Endothelial cell of umbilical vein (primary cell): ENCODE measurements around the gene ZDHHC22. TPM values are rescaled to one million over a fixed set of nuclear protein-coding genes. Genes with fewer than 3 reads are reported as not detected.

Experiments used
- BruUV-seq: library from RNA; stranded (reverse); fragments of 400-500 nt; replicated peaks from 2 replicates; lab custom pipeline; 2021; lab: Mats Ljungman, UMichigan
- CTCF ChIA-PET: fragments of 300-600, 350-600 bp; sonication (Branson Sonifier 250); formaldehyde crosslinking; loops from one replicate; lab custom pipeline; 2021; ENCODE audit warnings: antibody characterized with exemption, inconsistent platforms; lab: Charles Lee
- POLR2A ChIA-PET: fragments of 300-600, 350-600 bp; sonication (Branson Sonifier 250); formaldehyde crosslinking; loops from one replicate; lab custom pipeline; 2021; ENCODE audit warnings: antibody characterized with exemption, inconsistent platforms; lab: Charles Lee
- DNase-seq: peaks from one replicate; pipeline ENCODE4 v3.0.0-alpha.2; 2011; ENCODE audit warnings: low read depth, low spot score
- FAIRE-seq: peaks from 2 replicates; lab custom pipeline; 2011; peaks lifted over from hg19 to GRCh38; lab: Jason Lieb, UNC
- H2AFZ ChIP-seq: 2 replicates; pipeline ENCODE4 v1.6.0; 2012; ENCODE audit warnings: low read depth, low read length, control low read depth, inconsistent platforms
- H3K27ac ChIP-seq: 2 replicates; pipeline ENCODE4 v1.5.1; 2011; ENCODE audit warnings: low read depth, mild to moderate bottlenecking, control low read depth, low read length, moderate library complexity; ENCODE audit not compliant: insufficient read depth
- H3K27me3 ChIP-seq, 2 experiments: 2 replicates each; pipeline versions ENCODE4 v1.6.0 to v1.6.1; 2011; ENCODE audit warnings: low read length in 2 of 2, mixed read lengths in 1 of 2; ENCODE audit not compliant: control insufficient read depth in 2 of 2, insufficient read depth in 2 of 2
- H3K36me3 ChIP-seq, 2 experiments: 2 replicates in 1 of 2; 3 replicates in 1 of 2; pipeline ENCODE4 v1.5.1; 2011; ENCODE audit warnings: low read length in 2 of 2, mild to moderate bottlenecking in 1 of 2, moderate library complexity in 1 of 2; ENCODE audit not compliant: control insufficient read depth in 2 of 2, insufficient read depth in 2 of 2; ENCODE audit errors: extremely low read depth in 1 of 2
- H3K4me1 ChIP-seq: 3 replicates; pipeline ENCODE4 v1.5.1; 2011; ENCODE audit warnings: mild to moderate bottlenecking, low read length; ENCODE audit not compliant: control insufficient read depth, insufficient read depth; ENCODE audit errors: extremely low read depth
- H3K4me2 ChIP-seq: 2 replicates; pipeline ENCODE4 v1.6.1; 2011; ENCODE audit warnings: low read length, control low read depth, mixed read lengths; ENCODE audit not compliant: insufficient read depth
- H3K4me3 ChIP-seq, 3 experiments: fragments of 200-600 bp in 1 of 3; sonication (generic), shearing (Covaris generic) in 1 of 3; replicated peaks in 1 of 3; 2 replicates each; pipeline ENCODE4 v1.5.1; 2011 to 2016; ENCODE audit warnings: control low read depth in 3 of 3, low read length in 3 of 3, mild to moderate bottlenecking in 2 of 3, inconsistent platforms in 1 of 3, low read depth in 1 of 3, moderate library complexity in 1 of 3; ENCODE audit not compliant: insufficient read depth in 1 of 3
- H3K79me2 ChIP-seq: 2 replicates; pipeline ENCODE4 v1.6.0; 2012; ENCODE audit warnings: low read length, inconsistent platforms; ENCODE audit not compliant: control insufficient read depth, insufficient read depth
- H3K9ac ChIP-seq: replicated peaks from 2 replicates; pipeline ENCODE3; 2011; ENCODE audit warnings: low read length, control low read depth; ENCODE audit not compliant: insufficient read depth; ENCODE audit errors: extremely low read depth
- H3K9me1 ChIP-seq: replicated peaks from 3 replicates; pipeline ENCODE4 v1.6.0; 2011; ENCODE audit warnings: mild to moderate bottlenecking, low read length; ENCODE audit not compliant: control insufficient read depth, insufficient read depth; ENCODE audit errors: extremely low read depth
- H3K9me3 ChIP-seq: replicated peaks from 2 replicates; pipeline ENCODE4 v1.5.1; 2012; ENCODE audit warnings: low read length, inconsistent platforms; ENCODE audit not compliant: control insufficient read depth, insufficient read depth
- H4K20me1 ChIP-seq: replicated peaks from 2 replicates; pipeline ENCODE3; 2011; ENCODE audit warnings: mild to moderate bottlenecking, low read length; ENCODE audit not compliant: control insufficient read depth, insufficient read depth; ENCODE audit errors: extremely low read depth
- CTCF ChIP-seq, 2 donors: IDR thresholded peaks; 1 replicate in 1 of 2; 2 replicates in 1 of 2; pipeline ENCODE4 v1.5.1; 2011; ENCODE audit warnings: low read length in 2 of 2, mild to moderate bottlenecking in 2 of 2, moderate library complexity in 2 of 2, control low read depth in 1 of 2, inconsistent platforms in 1 of 2, low read depth in 1 of 2; ENCODE audit not compliant: insufficient read depth in 1 of 2; ENCODE audit errors: extremely low read depth in 1 of 2
- EZH2 ChIP-seq: IDR thresholded peaks from 2 replicates; pipeline ENCODE4 v1.6.1; 2012; ENCODE audit warnings: borderline replicate concordance, low read depth, mild to moderate bottlenecking, moderate library complexity, low read length, inconsistent platforms; ENCODE audit not compliant: severe bottlenecking
- FOS ChIP-seq: IDR thresholded peaks from 2 replicates; pipeline ENCODE4 v1.6.1; 2011; ENCODE audit warnings: mild to moderate bottlenecking, low read length, moderate library complexity, borderline replicate concordance; ENCODE audit not compliant: insufficient read depth
- GATA2 ChIP-seq: IDR thresholded peaks from 2 replicates; pipeline ENCODE4 v1.7.0; 2011; ENCODE audit warnings: low read depth, mild to moderate bottlenecking, moderate library complexity, mixed read lengths, low read length; ENCODE audit not compliant: insufficient read length, insufficient read depth
- JUN ChIP-seq: IDR thresholded peaks from 2 replicates; pipeline ENCODE4 v1.6.1; 2011; ENCODE audit warnings: borderline replicate concordance, low read depth; ENCODE audit not compliant: insufficient read length, insufficient read depth
- MAX ChIP-seq: IDR thresholded peaks from 2 replicates; pipeline ENCODE4 v1.6.1; 2011; ENCODE audit not compliant: insufficient read depth, insufficient read length
- MYC ChIP-seq: IDR thresholded peaks from one replicate; pipeline ENCODE4 v1.6.1; 2011; ENCODE audit warnings: mild to moderate bottlenecking, low read depth, low read length
- POLR2A ChIP-seq: IDR thresholded peaks from 2 replicates; pipeline ENCODE4 v1.6.1; 2012; ENCODE audit warnings: low read depth, mild to moderate bottlenecking, control low read depth, low read length
- POLR2AphosphoS5 ChIP-seq: IDR thresholded peaks from 2 replicates; pipeline ENCODE4 v1.6.1; 2012; ENCODE audit warnings: low read depth, mild to moderate bottlenecking, control low read depth, low read length, moderate library complexity; ENCODE audit not compliant: insufficient read depth
- dilution Hi-C: fragments of 300-500 bp; cut with MboI; formaldehyde crosslinking; loops from one replicate; pipeline ENCODE4 v1.15.0; 2019; ENCODE audit warnings: low sequenced_read_pairs; ENCODE audit not compliant: extremely low pct_ligation_motif_present
- intact Hi-C: fragments of 100-400 bp; cut with micrococcal nuclease; formaldehyde crosslinking; loops from one replicate; pipeline ENCODE4 v1.10.0; 2022
- polyA plus RNA-seq, 4 experiments: library from polyadenylated mRNA; depleted of rRNA in 3 of 4; stranded (reverse) in 3 of 4; unstranded in 1 of 4; fragments of >200 nt; gene quantifications; 2 replicates each; pipeline versions ENCODE4 v1.2.1 to v1.2.3, GENCODE V29; 2011 to 2012; ENCODE audit warnings: missing spikeins in 1 of 4
- total RNA-seq: library from RNA; stranded (reverse); gene quantifications from 2 replicates; pipeline ENCODE4 v1.2.3, GENCODE V29; 2021

Gene ZDHHC22
- total and polyA plus RNA-seq, 2 donors (not counting 3 experiments of a cell fraction or from before 2014, with no cell fraction given) = 0.03 to 0.24 TPM

- Histone ChIP-seq H3K27me3 (peaks cover 4 to 16% of the 10 kb centered on the region in 2 experiments), H3K9me1 (no peaks in the 10 kb centered on the region), H4K20me1 (no peaks in the 10 kb centered on the region), H3K9me3 (no peaks in the 10 kb centered on the region), H2AFZ (no peak overlapping the region), H3K79me2 (no peaks in the 10 kb centered on the region), H3K4me3 (no peak overlapping the region), H3K9ac (no peak overlapping the region), H3K27ac (no peak overlapping the region), H3K4me1 (no peaks in the 10 kb centered on the region), H3K36me3 (no peaks in the 10 kb centered on the region), H3K4me2 (no peak overlapping the region)
- POLR2A ChIA-PET = no interaction called here
- no peak for DNase-seq
- CTCF ChIA-PET = no interaction called here
- dilution Hi-C loops = no loop called here
- intact Hi-C loops = no loop called here
- no peak for FAIRE-seq
- no peak for TF ChIP-seq CTCF (IDR thresholded peaks at IDR 0.05; ENCODE audit: extremely low read depth in 1 of 2, insufficient read depth in 1 of 2, low read depth in 1 of 2, low read length in 2 of 2)
- no peak for TF ChIP-seq POLR2A
- no peak for TF ChIP-seq FOS
- no peak for TF ChIP-seq EZH2
- no peak for TF ChIP-seq POLR2AphosphoS5
- TF ChIP-seq GATA2 = no peak
- no peak for TF ChIP-seq MYC
- no peak for TF ChIP-seq JUN
- no peak for TF ChIP-seq MAX
- BruUV-seq = no TSS peak
Observed at GRCh38 chr14:77186911-77187648, 45.5 kb upstream of the ZDHHC22 start.
